ENCODE data around the gene DIAPH3.

DNA sequence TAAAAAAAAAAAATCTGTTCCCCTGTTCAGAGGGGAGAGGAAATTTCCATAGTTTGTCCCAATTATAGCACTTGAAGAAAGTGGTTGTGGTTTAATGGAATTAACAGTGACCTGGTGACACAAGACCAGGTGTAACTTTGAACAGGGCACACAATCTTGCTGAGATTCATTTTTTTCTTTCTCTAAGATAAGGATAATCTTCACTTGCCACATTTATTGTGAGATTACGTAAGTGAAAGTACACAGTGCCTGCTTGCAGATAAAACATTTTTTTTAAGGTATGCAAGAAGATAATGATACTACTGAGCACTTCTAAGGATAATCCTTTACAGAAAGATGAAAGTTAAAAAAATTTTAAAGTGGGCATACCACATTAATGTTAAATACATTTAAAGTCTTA lies 448.1 kb downstream of the DIAPH3 start:
- TF ChIP-seq ZNF416 (CRISPR knock-in tag; IDR thresholded peaks at IDR 0.05), result no peak
- TF ChIP-seq, protein P1, sequence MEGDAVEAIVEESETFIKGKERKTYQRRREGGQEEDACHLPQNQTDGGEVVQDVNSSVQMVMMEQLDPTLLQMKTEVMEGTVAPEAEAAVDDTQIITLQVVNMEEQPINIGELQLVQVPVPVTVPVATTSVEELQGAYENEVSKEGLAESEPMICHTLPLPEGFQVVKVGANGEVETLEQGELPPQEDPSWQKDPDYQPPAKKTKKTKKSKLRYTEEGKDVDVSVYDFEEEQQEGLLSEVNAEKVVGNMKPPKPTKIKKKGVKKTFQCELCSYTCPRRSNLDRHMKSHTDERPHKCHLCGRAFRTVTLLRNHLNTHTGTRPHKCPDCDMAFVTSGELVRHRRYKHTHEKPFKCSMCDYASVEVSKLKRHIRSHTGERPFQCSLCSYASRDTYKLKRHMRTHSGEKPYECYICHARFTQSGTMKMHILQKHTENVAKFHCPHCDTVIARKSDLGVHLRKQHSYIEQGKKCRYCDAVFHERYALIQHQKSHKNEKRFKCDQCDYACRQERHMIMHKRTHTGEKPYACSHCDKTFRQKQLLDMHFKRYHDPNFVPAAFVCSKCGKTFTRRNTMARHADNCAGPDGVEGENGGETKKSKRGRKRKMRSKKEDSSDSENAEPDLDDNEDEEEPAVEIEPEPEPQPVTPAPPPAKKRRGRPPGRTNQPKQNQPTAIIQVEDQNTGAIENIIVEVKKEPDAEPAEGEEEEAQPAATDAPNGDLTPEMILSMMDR (IDR thresholded peaks at IDR 0.05), result no peak
- TF ChIP-seq, protein P2, sequence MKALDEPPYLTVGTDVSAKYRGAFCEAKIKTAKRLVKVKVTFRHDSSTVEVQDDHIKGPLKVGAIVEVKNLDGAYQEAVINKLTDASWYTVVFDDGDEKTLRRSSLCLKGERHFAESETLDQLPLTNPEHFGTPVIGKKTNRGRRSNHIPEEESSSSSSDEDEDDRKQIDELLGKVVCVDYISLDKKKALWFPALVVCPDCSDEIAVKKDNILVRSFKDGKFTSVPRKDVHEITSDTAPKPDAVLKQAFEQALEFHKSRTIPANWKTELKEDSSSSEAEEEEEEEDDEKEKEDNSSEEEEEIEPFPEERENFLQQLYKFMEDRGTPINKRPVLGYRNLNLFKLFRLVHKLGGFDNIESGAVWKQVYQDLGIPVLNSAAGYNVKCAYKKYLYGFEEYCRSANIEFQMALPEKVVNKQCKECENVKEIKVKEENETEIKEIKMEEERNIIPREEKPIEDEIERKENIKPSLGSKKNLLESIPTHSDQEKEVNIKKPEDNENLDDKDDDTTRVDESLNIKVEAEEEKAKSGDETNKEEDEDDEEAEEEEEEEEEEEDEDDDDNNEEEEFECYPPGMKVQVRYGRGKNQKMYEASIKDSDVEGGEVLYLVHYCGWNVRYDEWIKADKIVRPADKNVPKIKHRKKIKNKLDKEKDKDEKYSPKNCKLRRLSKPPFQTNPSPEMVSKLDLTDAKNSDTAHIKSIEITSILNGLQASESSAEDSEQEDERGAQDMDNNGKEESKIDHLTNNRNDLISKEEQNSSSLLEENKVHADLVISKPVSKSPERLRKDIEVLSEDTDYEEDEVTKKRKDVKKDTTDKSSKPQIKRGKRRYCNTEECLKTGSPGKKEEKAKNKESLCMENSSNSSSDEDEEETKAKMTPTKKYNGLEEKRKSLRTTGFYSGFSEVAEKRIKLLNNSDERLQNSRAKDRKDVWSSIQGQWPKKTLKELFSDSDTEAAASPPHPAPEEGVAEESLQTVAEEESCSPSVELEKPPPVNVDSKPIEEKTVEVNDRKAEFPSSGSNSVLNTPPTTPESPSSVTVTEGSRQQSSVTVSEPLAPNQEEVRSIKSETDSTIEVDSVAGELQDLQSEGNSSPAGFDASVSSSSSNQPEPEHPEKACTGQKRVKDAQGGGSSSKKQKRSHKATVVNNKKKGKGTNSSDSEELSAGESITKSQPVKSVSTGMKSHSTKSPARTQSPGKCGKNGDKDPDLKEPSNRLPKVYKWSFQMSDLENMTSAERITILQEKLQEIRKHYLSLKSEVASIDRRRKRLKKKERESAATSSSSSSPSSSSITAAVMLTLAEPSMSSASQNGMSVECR (CRISPR knock-in tag; IDR thresholded peaks at IDR 0.05; ENCODE audit: borderline replicate concordance), result no peak
- TF ChIP-seq, protein P3, sequence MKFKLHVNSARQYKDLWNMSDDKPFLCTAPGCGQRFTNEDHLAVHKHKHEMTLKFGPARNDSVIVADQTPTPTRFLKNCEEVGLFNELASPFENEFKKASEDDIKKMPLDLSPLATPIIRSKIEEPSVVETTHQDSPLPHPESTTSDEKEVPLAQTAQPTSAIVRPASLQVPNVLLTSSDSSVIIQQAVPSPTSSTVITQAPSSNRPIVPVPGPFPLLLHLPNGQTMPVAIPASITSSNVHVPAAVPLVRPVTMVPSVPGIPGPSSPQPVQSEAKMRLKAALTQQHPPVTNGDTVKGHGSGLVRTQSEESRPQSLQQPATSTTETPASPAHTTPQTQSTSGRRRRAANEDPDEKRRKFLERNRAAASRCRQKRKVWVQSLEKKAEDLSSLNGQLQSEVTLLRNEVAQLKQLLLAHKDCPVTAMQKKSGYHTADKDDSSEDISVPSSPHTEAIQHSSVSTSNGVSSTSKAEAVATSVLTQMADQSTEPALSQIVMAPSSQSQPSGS (CRISPR knock-in tag; IDR thresholded peaks at IDR 0.05; ENCODE audit: borderline replicate concordance, low read depth), result no peak
- TF ChIP-seq, protein P4, sequence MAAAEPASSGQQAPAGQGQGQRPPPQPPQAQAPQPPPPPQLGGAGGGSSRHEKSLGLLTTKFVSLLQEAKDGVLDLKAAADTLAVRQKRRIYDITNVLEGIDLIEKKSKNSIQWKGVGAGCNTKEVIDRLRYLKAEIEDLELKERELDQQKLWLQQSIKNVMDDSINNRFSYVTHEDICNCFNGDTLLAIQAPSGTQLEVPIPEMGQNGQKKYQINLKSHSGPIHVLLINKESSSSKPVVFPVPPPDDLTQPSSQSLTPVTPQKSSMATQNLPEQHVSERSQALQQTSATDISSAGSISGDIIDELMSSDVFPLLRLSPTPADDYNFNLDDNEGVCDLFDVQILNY (CRISPR knock-in tag; IDR thresholded peaks at IDR 0.05), result no peak
- TF ChIP-seq, protein P5, sequence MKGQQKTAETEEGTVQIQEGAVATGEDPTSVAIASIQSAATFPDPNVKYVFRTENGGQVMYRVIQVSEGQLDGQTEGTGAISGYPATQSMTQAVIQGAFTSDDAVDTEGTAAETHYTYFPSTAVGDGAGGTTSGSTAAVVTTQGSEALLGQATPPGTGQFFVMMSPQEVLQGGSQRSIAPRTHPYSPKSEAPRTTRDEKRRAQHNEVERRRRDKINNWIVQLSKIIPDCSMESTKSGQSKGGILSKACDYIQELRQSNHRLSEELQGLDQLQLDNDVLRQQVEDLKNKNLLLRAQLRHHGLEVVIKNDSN (CRISPR knock-in tag; IDR thresholded peaks at IDR 0.05), result no peak
- TF ChIP-seq CREB1 (CRISPR knock-in tag; IDR thresholded peaks at IDR 0.05), result no peak
- no peak for TF ChIP-seq SP1 (CRISPR knock-in tag; conservative IDR thresholded peaks at IDR 0.05)
- no peak for TF ChIP-seq ELF4 (CRISPR knock-in tag; IDR thresholded peaks at IDR 0.05; ENCODE audit: low read depth)
- no peak for TF ChIP-seq FOXJ3 (CRISPR knock-in tag; IDR thresholded peaks at IDR 0.05; ENCODE audit: borderline replicate concordance)

Data from WTC11 (cell line).